Measurements from ENCODE around the gene HYAL1.

GRCh38 chr3:50327129-50327528, 23.8 kb upstream of the HYAL1 start:
- TF ChIP-seq POLR2A (IDR thresholded peaks at IDR 0.05) = no peak
- TF ChIP-seq, protein P1, sequence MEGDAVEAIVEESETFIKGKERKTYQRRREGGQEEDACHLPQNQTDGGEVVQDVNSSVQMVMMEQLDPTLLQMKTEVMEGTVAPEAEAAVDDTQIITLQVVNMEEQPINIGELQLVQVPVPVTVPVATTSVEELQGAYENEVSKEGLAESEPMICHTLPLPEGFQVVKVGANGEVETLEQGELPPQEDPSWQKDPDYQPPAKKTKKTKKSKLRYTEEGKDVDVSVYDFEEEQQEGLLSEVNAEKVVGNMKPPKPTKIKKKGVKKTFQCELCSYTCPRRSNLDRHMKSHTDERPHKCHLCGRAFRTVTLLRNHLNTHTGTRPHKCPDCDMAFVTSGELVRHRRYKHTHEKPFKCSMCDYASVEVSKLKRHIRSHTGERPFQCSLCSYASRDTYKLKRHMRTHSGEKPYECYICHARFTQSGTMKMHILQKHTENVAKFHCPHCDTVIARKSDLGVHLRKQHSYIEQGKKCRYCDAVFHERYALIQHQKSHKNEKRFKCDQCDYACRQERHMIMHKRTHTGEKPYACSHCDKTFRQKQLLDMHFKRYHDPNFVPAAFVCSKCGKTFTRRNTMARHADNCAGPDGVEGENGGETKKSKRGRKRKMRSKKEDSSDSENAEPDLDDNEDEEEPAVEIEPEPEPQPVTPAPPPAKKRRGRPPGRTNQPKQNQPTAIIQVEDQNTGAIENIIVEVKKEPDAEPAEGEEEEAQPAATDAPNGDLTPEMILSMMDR (IDR thresholded peaks at IDR 0.05) = no peak

Measured in esophagus squamous epithelium (tissue), 4 donors.